HUES48 (cell line): Measurements from ENCODE around the gene DDX60.
"Not testable (repeated sequence)": the region's sequence is repeated elsewhere in the genome, so short reads cannot be mapped to it uniquely, and the experiment has no call there.

Source experiments
- H3K27ac ChIP-seq: one replicate; pipeline ENCODE4 v1.7.0; 2013; ENCODE audit warnings: low read depth, low read length, inconsistent platforms
- H3K27me3 ChIP-seq: 2 replicates; pipeline ENCODE4 v1.6.1; 2013; ENCODE audit warnings: mild to moderate bottlenecking, low read length; ENCODE audit not compliant: control insufficient read depth, insufficient read depth
- H3K36me3 ChIP-seq: 2 replicates; pipeline ENCODE4 v1.6.1; 2013; ENCODE audit warnings: low read length; ENCODE audit not compliant: control insufficient read depth, insufficient read depth
- H3K4me1 ChIP-seq: 2 replicates; pipeline ENCODE4 v1.6.1; 2013; ENCODE audit warnings: mild to moderate bottlenecking, low read length; ENCODE audit not compliant: control insufficient read depth, insufficient read depth
- H3K4me3 ChIP-seq: 2 replicates; pipeline ENCODE4 v1.5.1; 2013; ENCODE audit warnings: mild to moderate bottlenecking, low read depth, low read length
- H3K9ac ChIP-seq: 2 replicates; pipeline ENCODE4 v1.6.1; 2013; ENCODE audit warnings: mild to moderate bottlenecking, low read depth, low read length, moderate library complexity
- H3K9me3 ChIP-seq: 2 replicates; pipeline ENCODE4 v1.6.1; 2013; ENCODE audit warnings: low read length; ENCODE audit not compliant: control insufficient read depth, insufficient read depth

DDX60 gene

DNA sequence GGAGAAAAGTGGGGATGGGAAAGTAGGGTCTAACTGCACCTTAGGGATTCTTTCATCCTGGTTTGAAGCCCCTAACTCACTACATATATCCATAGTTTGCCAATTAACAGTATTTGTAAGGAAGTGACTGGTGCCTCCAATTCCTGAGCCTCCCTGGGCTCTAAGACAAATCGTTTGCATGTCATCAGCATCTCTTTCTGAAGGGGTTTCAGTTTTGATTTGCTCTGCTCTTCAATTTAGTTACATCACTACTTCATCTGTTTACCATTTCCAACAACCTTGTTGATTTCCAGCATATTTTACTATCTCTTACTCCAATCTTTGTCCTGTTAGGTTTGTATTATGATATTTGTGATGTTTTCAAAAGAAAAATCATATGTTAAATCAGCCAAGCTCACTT lies 15.5 kb upstream of the DDX60 start:
- H3K27me3 ChIP-seq, result no peaks in the 10 kb centered on the region
- no peak overlapping the region for H3K4me3 ChIP-seq
- no peaks in the 10 kb centered on the region for H3K9me3 ChIP-seq
- H3K9ac ChIP-seq, result no peak overlapping the region
- no peaks in the 10 kb centered on the region for H3K36me3 ChIP-seq
- no peaks in the 10 kb centered on the region for H3K4me1 ChIP-seq
- no peak overlapping the region for H3K27ac ChIP-seq

DNA sequence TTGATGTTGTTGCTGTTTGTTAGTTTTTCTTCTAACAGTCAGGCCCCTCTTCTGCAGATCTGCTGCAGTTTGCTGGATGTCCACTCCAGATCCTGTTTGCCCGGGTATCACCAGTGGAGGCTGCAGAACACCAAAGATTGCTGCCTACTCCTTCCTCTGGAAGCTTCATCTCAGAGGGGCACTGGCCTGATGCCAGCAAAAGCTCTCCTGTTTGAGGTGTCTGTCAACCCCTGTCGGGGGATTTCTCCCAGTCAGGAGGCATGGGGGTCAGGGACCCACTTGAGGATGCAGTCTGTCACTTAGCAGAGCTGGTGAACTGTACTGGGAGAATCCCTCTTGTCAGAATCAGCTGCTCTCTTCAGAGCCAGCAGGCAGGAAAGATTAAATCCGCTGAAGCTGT lies 12.0 kb upstream of the DDX60 start:
- H3K4me1 ChIP-seq, H3K9ac ChIP-seq, H3K36me3 ChIP-seq, H3K4me3 ChIP-seq, H3K27me3 ChIP-seq, H3K27ac ChIP-seq, H3K9me3 ChIP-seq: not testable (repeated sequence)

DNA sequence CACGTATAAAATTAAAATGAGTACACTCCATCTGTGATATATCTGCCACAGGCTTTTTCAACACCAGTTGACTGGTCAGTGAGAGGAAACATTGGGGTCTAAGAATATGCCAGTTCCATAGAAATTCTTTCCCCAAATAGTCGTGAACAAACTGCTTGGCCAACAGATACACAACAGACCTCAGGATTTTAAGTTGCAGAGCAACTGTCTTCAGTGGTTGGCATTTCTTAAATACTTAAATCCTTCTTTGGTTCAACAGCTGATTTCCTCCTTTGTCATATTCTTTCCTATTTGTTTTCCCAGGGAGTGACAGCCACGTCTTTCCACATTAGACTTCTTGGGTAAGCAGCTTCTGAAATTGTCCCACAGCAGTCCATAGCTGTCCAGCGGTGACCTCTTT lies 7.0 kb upstream of the DDX60 start:
- no peaks in the 10 kb centered on the region for H3K36me3 ChIP-seq
- no peaks in the 10 kb centered on the region for H3K4me1 ChIP-seq
- H3K4me3 ChIP-seq, result no peak overlapping the region
- H3K9me3 ChIP-seq, result no peaks in the 10 kb centered on the region
- H3K27ac ChIP-seq, result no peak overlapping the region
- no peak overlapping the region for H3K9ac ChIP-seq
- H3K27me3 ChIP-seq, result no peaks in the 10 kb centered on the region

DNA sequence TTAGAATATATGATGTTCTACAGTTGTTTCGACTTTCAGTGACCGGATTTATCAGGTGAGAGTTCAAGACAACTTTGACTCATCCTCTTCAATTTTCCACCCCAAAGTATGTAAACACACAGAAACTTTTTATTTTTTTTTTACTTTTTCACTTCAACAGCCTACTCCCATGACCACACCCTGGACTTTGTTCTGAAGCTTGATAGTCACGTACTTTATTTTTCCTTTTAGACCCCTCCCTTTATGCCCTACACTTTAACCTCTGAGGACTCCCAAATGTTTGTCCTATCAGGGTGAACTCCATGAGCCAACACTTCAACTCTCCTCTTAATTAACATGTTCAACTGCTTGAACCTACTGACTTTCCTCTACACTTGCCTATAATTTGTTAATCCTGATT lies 2.5 kb upstream of the DDX60 start:
- no peaks in the 10 kb centered on the region for H3K9me3 ChIP-seq
- H3K4me1 ChIP-seq, result peaks cover 14% of the 10 kb centered on the region
- no peak overlapping the region for H3K4me3 ChIP-seq

DNA sequence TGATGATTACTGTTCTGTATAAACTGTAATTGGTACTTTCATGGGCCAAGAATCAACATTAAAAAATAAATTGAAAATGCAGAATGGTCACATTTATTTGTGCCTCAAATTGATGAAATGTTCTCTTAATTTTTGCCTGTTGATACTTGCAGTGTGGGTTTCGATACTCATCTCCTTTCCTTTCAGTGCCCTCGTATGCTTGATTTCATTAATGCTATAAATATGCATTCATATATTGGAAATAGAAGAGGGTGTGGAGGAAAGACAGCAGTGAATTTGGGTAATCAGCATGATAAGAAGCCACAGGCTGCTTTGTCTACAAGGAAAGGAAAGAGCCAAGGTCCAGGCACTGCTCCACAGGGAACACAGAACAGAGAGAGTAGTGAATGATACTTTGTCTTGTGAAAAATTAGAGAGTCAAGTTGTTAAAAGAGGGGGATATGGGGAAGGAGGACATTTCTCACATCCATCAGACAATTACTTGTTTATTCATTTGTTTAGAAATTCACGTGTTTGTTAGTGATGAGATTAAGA lies 1.0 kb upstream of the DDX60 start:
- Histone ChIP-seq H3K9ac (no peak overlapping the region), H3K4me1 (peaks cover 14% of the 10 kb centered on the region), H3K9me3 (no peaks in the 10 kb centered on the region), H3K4me3 (peak overlapping the region; percentile 79; the same call in 1 of the 2 replicates), H3K27ac (no peak overlapping the region), H3K36me3 (no peaks in the 10 kb centered on the region), H3K27me3 (no peaks in the 10 kb centered on the region)

More for the DNA sequence above, 2.5 kb upstream of the DDX60 start:
- no peak overlapping the region for H3K27ac ChIP-seq
- H3K36me3 ChIP-seq, result no peaks in the 10 kb centered on the region
- no peaks in the 10 kb centered on the region for H3K27me3 ChIP-seq
- no peak overlapping the region for H3K9ac ChIP-seq

DNA sequence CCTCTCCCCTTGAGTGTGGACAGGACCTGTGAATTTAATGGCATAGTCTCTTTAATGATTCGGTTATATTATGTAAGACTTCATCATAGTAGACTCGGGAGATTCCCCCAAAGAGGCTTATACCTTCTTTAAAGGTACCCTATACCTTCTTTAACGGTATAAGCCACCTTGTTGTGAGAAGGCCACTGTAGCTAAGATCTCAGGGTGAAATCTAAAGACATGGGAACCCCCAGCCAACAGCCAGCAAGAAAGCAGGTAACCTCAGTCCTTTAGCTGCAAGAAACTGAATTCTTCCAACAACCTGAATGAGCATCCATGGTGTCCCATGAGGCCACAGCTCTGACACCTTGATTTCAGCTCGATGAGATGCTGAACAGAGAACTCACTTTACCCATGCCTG lies 931 bp downstream of the DDX60 start:
- Histone ChIP-seq H3K9ac (no peak overlapping the region), H3K27me3 (no peaks in the 10 kb centered on the region), H3K9me3 (no peaks in the 10 kb centered on the region), H3K4me3 (peak overlapping the region; percentile 79), H3K27ac (no peak overlapping the region), H3K36me3 (no peaks in the 10 kb centered on the region), H3K4me1 (peaks cover 18% of the 10 kb centered on the region)

DNA sequence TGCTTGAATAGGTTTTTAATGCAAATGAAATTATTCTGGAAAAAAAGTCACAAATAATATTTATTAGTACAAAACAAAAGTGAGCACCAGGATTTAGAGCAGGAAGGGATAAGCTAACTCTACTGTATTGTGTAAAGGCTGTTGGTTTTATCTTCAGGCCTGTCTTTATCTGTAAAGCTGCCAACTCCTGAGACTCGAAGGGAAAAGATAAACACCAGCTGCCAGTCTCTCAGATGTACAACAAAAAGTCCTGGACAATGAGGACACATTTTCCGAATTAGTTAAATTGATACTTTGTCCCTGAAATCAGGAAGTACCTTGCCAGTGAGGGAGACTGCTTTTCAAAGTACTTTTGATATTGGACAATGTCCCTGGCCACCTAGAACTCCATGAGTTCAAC lies 8.8 kb downstream of the DDX60 start:
- no peak overlapping the region for H3K4me3 ChIP-seq
- H3K9ac ChIP-seq, result no peak overlapping the region
- no peaks in the 10 kb centered on the region for H3K9me3 ChIP-seq
- no peaks in the 10 kb centered on the region for H3K27me3 ChIP-seq
- peaks cover 4% of the 10 kb centered on the region; the same call in 1 of the 2 replicates for H3K4me1 ChIP-seq
- H3K27ac ChIP-seq, result no peak overlapping the region
- H3K36me3 ChIP-seq, result no peaks in the 10 kb centered on the region

DNA sequence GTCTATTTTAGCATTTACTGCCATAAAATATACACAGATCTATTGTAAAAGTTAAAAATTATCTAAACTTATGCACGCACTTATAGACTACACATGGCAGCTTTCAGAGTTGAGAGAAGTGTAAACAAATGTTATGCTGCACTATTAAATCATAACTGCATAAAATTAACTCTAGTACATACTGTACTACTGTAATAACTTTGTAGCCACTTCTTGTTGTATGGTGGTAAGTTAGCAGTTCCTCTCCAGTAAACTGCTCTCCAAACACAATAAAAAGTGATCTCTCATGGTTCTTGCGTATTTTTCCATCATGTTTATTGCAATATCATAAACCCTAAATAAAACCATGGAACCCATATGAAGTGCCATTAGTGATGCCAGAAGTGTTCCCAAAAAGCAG lies 9.6 kb downstream of the DDX60 start:
- Histone ChIP-seq H3K9ac (no peak overlapping the region), H3K4me3 (no peak overlapping the region), H3K9me3 (no peaks in the 10 kb centered on the region), H3K27me3 (no peaks in the 10 kb centered on the region), H3K4me1 (peaks cover 1% of the 10 kb centered on the region; the same call in 1 of the 2 replicates), H3K36me3 (no peaks in the 10 kb centered on the region), H3K27ac (no peak overlapping the region)

DNA sequence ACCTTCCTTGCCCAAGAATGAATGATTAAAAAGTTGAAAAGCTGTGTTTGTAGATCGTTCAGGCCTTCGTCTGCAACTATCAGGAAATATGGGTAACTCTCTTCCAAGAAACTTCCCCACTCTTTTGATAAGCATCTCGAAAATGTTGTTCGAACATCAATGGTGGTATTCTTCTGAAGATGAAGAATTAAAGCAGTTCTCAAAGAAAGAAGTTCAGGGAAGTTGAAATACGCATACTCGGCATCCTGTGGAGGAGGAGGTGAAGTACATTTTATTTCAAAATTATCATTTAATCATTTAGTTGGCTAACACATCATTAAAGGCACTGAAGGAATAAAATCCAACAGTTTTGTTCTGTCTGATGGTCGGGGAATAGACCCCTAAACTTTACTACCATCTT lies 12.1 kb downstream of the DDX60 start:
- no peaks in the 10 kb centered on the region for H3K9me3 ChIP-seq
- no peaks in the 10 kb centered on the region for H3K27me3 ChIP-seq
- H3K9ac ChIP-seq, result no peak overlapping the region
- no peaks in the 10 kb centered on the region for H3K36me3 ChIP-seq
- no peak overlapping the region for H3K27ac ChIP-seq
- H3K4me1 ChIP-seq, result no peaks in the 10 kb centered on the region
- no peak overlapping the region for H3K4me3 ChIP-seq

DNA sequence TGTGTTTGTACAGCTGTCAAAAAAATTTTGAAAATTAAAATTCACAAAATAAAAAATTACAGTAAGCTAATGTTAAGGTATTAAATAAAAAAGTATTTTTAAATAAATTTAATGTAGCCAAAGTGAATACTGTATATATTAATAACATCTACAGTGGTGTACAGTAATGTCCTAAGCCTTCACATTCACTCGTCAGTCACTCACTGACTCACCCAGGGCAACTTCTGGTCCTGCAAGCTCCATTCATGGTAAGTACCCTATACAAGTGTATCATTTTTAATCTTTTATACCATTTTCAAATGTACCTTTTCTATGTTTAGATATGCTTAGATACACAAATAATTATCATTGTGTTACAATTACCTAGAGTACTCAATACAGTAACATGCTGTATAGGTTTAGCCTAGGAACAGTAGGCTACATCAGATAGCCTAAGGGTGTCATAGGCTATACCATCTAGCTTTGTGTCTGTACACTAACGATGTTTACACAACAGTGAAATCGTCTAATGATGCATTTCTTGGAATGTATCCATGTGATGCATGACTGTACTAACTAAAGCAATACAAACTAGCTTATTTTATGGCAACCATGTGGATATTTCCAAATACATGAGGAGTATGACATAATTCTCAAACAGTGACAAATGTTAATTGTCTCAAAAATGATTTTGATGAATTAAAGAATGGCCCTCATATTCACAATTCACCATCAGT lies 13.7 kb downstream of the DDX60 start:
- Histone ChIP-seq H3K36me3 (no peaks in the 10 kb centered on the region), H3K9ac (no peak overlapping the region), H3K27ac (no peak overlapping the region), H3K27me3 (no peaks in the 10 kb centered on the region), H3K9me3 (no peaks in the 10 kb centered on the region), H3K4me1 (no peaks in the 10 kb centered on the region), H3K4me3 (no peak overlapping the region)

DNA sequence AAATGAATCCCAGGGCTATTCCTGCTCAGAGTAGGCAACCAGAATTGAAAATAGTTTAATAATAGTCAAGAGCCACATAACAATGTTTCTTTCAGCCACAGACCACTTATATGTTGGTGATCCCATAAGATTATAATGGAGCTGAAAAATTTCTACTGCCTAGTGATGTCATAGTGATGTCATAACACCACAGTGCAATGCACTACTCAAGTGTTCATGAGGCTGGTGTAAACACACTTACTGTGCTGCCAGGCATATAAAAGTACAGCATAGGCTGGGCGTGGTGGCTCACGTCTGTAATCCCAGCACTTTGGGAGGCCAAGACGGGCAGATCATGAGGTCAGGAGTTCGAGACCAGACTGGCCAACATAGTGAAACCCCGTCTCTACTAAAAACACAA lies 15.1 kb downstream of the DDX60 start:
- not testable (repeated sequence) for H3K4me1 ChIP-seq, H3K4me3 ChIP-seq, H3K27ac ChIP-seq, H3K9me3 ChIP-seq, H3K27me3 ChIP-seq, H3K9ac ChIP-seq, H3K36me3 ChIP-seq
